ENCODE measurements around the gene CCT6A.
"Not testable (repeated sequence)": the region's sequence is repeated elsewhere in the genome, so short reads cannot be mapped to it uniquely, and the experiment has no call there.

Gene CCT6A

DNA sequence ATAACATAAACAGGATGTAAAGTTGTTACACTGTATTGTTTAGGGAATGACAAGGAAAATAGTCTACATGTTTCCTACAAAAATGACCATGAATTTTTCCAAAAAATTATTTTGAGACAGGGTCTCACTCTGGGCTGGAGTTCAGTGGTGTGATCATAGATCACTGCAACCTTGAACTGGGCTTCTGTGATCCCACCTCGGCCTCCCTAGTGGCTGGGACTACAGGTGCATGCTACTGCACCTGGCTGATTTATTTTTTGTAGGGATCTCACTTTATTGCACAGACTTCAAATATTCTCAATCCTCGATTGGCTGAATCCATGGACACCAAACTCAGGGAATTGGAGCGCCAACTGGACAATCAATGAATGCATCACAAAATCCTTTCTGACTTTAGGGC lies 48.1 kb downstream of the CCT6A start:
- 88 to 93% methylated on average over 2 to 3 of the region's 3 CpGs for WGBS, 2 experiments (ENCODE audit: insufficient coverage in 2 of 2)
- Histone ChIP-seq H3K4me3 (ENCODE audit: extremely low read depth, insufficient read depth, low read length, poor library complexity, severe bottlenecking) (no peak overlapping the region), H3K36me3 (ENCODE audit: control insufficient read depth, insufficient read depth, low read length) (peaks cover 51% of the 10 kb centered on the region), H3K4me1 (ENCODE audit: control insufficient read depth, insufficient read depth, low read length, poor library complexity, severe bottlenecking) (no peaks in the 10 kb centered on the region), H3K9me3 (ENCODE audit: control insufficient read depth, low read length) (no peaks in the 10 kb centered on the region), H3K27ac (ENCODE audit: low read depth, low read length, severe bottlenecking) (no peak overlapping the region)

DNA sequence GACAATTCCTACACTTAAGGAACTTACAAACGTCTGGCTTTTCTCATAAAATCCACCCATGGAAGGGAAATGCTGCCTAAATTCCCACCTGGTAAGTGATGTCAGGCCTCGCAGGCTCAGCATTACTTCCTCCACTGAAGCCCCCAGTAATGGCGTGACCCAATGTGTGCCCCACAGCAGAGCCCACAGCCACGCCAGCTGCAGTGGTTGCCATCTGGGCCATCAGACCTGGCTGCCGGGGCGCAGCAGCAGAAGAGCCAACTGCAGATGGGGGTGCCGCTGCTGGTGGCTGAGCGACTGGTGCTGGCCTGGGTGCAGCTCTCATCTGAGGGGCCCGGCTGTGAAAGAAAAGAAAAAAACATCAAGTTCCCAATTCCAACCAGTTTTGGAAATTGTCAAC lies 52.6 kb downstream of the CCT6A start:
- not testable (repeated sequence) for H3K27ac ChIP-seq (ENCODE audit: low read depth, low read length, severe bottlenecking); H3K4me1 ChIP-seq (ENCODE audit: control insufficient read depth, insufficient read depth, low read length, poor library complexity, severe bottlenecking); H3K9me3 ChIP-seq (ENCODE audit: control insufficient read depth, low read length); H3K4me3 ChIP-seq (ENCODE audit: extremely low read depth, insufficient read depth, low read length, poor library complexity, severe bottlenecking)
- 97 to 100% methylated on average over 1 to 6 of the region's 9 CpGs for WGBS, 2 experiments (ENCODE audit: insufficient coverage in 2 of 2)
- peaks cover 50% of the 10 kb centered on the region for H3K36me3 ChIP-seq (ENCODE audit: control insufficient read depth, insufficient read depth, low read length)

DNA sequence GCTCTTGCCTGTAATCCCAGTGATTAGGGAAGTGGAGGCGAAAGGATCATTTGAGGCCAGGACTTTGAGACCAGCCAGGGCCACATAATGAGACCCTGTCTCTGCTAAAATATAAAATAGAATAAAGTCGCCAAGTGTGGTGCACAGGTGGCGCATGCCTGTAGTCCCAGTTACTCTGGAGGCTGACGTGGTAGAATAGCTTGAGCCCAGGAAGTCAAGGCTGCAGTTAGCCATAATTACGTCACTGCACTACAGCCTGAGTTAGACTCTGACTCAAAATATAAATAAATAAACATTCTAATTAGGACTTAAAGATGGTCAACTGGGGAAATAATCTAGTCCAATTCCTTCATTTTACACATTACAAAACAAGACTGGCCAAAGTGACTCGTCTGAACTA lies 53.9 kb downstream of the CCT6A start:
- 52 to 57% methylated on average over 2 to 5 of the region's 6 CpGs for WGBS, 2 experiments (ENCODE audit: insufficient coverage in 2 of 2)
- Histone ChIP-seq H3K27ac (ENCODE audit: low read depth, low read length, severe bottlenecking) (peak overlapping the region; percentile 68), H3K4me1 (ENCODE audit: control insufficient read depth, insufficient read depth, low read length, poor library complexity, severe bottlenecking) (no peaks in the 10 kb centered on the region), H3K36me3 (ENCODE audit: control insufficient read depth, insufficient read depth, low read length) (peaks cover 41% of the 10 kb centered on the region), H3K9me3 (ENCODE audit: control insufficient read depth, low read length) (peaks cover 10% of the 10 kb centered on the region), H3K4me3 (ENCODE audit: extremely low read depth, insufficient read depth, low read length, poor library complexity, severe bottlenecking) (peak overlapping the region; percentile 74)

DNA sequence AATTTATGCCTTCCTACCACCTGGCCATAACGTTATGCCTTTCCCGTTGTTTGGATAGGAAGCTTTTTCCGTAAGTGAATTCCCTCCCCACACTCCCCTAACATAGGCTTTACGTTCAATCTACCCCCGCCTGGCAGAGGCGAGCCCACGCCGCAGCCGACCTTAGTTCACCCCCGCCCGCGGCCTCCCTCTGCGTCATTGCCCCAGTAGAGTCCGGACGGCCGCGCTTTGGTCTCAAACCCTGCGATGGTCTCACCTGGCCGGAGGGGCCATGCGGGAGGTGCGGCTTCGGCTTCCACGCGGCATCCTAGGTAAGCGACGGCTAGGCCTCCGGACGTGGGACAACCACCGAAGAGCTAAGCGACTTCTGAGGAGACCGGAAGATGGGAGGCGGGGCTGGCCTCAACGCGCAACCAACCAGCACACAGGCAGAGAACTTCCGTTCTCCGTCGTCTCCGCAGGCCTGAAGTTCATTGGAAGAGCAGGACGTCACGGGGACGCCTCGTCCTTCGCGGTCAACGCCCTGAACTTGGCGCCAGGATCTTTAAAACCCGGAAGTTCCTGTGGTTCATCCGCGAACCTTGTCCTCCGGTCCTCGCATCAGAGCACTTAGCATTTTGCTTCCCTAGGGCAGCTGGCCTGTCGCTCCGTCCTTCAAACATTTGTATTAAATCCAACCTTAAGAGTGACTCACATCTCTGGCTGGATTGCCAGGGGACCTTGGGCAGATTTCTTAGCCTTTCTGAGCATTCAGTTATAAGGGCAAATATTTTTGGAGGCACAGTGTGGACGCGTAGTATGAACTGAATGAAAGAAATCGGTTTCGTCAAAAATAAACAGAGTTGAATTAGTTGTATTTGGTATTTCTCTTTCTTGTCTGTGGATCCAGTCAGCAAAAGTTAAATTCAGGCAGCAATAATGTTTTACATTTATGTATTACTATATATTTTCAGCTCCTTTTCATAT lies 54.8 kb downstream of the CCT6A start, which contains the start of gene CHCHD2:
Gene CHCHD2, minus strand, starts transcription at position 369 of the 966 bp plus-strand sequence. Its CDS starts 63 bp downstream, at position 306.
- Histone ChIP-seq H3K4me1 (ENCODE audit: control insufficient read depth, insufficient read depth, low read length, poor library complexity, severe bottlenecking) (no peaks in the 10 kb centered on the region), H3K36me3 (ENCODE audit: control insufficient read depth, insufficient read depth, low read length) (peaks cover 33% of the 10 kb centered on the region), H3K9me3 (ENCODE audit: control insufficient read depth, low read length) (peaks cover 10% of the 10 kb centered on the region), H3K27ac (ENCODE audit: low read depth, low read length, severe bottlenecking) (peak within 1 kb of the TSS; percentile 68), H3K4me3 (ENCODE audit: extremely low read depth, insufficient read depth, low read length, poor library complexity, severe bottlenecking) (peak within 1 kb of the TSS; percentile 74)
- WGBS, 2 experiments (ENCODE audit: insufficient coverage in 2 of 2), result 24 to 31% methylated on average over 48 to 49 of the region's 57 CpGs

DNA sequence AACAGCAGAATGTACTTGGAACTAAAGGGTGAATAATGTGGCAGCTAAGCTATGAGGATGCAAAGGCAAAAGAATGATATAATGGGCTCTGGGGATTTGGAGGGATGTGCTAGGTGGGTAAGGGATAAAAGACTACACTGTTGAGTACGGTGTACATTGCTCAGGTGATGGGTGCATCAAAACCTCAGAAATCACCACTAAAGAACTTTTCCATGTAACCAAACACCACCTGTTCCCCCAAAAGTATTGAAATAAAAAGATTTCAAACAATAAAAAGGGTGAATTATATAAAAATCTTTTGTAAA lies 56.3 kb downstream of the CCT6A start:
- Histone ChIP-seq H3K4me1 (ENCODE audit: control insufficient read depth, insufficient read depth, low read length, poor library complexity, severe bottlenecking) (no peaks in the 10 kb centered on the region), H3K36me3 (ENCODE audit: control insufficient read depth, insufficient read depth, low read length) (peaks cover 18% of the 10 kb centered on the region), H3K9me3 (ENCODE audit: control insufficient read depth, low read length) (peaks cover 10% of the 10 kb centered on the region), H3K4me3 (ENCODE audit: extremely low read depth, insufficient read depth, low read length, poor library complexity, severe bottlenecking) (no peak overlapping the region), H3K27ac (ENCODE audit: low read depth, low read length, severe bottlenecking) (no peak overlapping the region)
- WGBS, 2 experiments (ENCODE audit: insufficient coverage in 2 of 2), result no CpG with 5 or more reads among the region's 1 CpG

DNA sequence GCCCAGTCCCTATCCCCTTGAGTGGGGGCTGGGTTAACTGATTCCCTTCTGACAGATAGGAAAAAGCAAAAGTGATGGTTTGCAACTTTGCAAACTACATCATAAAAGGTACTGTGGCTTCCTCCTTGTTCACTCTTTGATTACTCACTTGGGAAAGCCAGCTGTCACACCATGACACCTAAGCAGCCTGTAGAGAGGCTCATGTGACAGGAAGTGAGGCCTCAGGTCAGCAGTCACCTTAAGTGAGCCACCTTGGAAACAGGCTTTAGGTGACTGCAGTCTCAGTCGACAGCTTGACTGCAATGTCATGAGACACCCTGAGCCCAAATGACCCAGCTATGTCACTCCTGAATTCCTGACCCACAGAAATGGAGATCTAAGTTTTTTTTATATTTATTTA lies 59.0 kb downstream of the CCT6A start:
- Histone ChIP-seq H3K27ac (ENCODE audit: low read depth, low read length, severe bottlenecking) (no peak overlapping the region), H3K36me3 (ENCODE audit: control insufficient read depth, insufficient read depth, low read length) (no peaks in the 10 kb centered on the region), H3K4me1 (ENCODE audit: control insufficient read depth, insufficient read depth, low read length, poor library complexity, severe bottlenecking) (no peaks in the 10 kb centered on the region), H3K4me3 (ENCODE audit: extremely low read depth, insufficient read depth, low read length, poor library complexity, severe bottlenecking) (no peak overlapping the region), H3K9me3 (ENCODE audit: control insufficient read depth, low read length) (peaks cover 17% of the 10 kb centered on the region)
- 67 to 78% methylated on average over 1 of the region's 1 CpG for whole genome bisulfite sequencing, 2 experiments (ENCODE audit: insufficient coverage in 2 of 2)

DNA sequence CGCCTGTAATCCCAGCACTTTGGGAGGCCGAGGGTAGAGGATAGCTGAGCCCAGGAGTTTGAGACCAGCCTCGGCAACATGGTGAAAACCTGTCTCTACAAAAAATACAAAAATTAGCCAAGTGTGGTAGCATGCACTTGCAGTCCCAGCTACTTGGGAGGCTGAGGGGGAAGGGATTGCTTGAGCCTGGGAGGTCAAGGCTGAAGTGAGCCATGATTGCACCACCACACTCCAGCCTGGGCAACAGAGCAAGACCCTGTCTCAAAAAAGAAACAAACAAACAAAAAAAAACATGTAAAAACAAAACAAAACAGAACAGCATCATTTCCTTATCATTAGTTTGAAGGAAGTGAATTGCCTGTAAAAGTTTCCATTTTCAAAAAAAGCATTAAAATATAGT lies 60.7 kb downstream of the CCT6A start:
- H3K27ac ChIP-seq (ENCODE audit: low read depth, low read length, severe bottlenecking); H3K36me3 ChIP-seq (ENCODE audit: control insufficient read depth, insufficient read depth, low read length); H3K4me3 ChIP-seq (ENCODE audit: extremely low read depth, insufficient read depth, low read length, poor library complexity, severe bottlenecking); H3K4me1 ChIP-seq (ENCODE audit: control insufficient read depth, insufficient read depth, low read length, poor library complexity, severe bottlenecking): not testable (repeated sequence)
- WGBS, 2 experiments (ENCODE audit: insufficient coverage in 2 of 2), result 65 to 72% methylated on average over 2 to 3 of the region's 3 CpGs
- peaks cover 12% of the 10 kb centered on the region for H3K9me3 ChIP-seq (ENCODE audit: control insufficient read depth, low read length)

Data from mesodermal cell (in vitro differentiated cells).